Stimulated activated CD8-positive, alpha-beta memory T cell treated with anti-CD3 and anti-CD28 coated beads, Interleukin-7, amount 100 ng/mL, for 48 hours (primary cell): ENCODE measurements around the gene LRRC32.

Experiments used
- DNase-seq, 2 donors: peaks; one replicate each; pipeline ENCODE4 v3.0.0-alpha.2; 2020; ENCODE audit warnings: low read depth in 1 of 2; ENCODE audit errors: extremely low read depth in 1 of 2

LRRC32 gene

GRCh38 chr11:76670485-76671236, at the start of gene LRRC32:
Gene LRRC32 (minus strand): TSS chr11:76670747. CDS start chr11:76665954, 4,793 bp downstream.
- DNase-seq: no peak

GRCh38 chr11:76719686-76720085, 49.1 kb upstream of the LRRC32 start:
- DNase-seq: no peak

- DNase-seq: no peak
Measured at GRCh38 chr11:76719281-76719680, 48.7 kb upstream of the LRRC32 start.

- DNase-seq: no peak
Measured at GRCh38 chr11:76717816-76718215, 47.3 kb upstream of the LRRC32 start.

- no peak for DNase-seq
Measured at GRCh38 chr11:76717369-76717768, 46.8 kb upstream of the LRRC32 start.

GRCh38 chr11:76716268-76716667, 45.7 kb upstream of the LRRC32 start:
- no peak for DNase-seq

- DNase-seq: no peak
Measured at GRCh38 chr11:76714493-76714892, 43.9 kb upstream of the LRRC32 start.

GRCh38 chr11:76713499-76713898, 43.0 kb upstream of the LRRC32 start:
- no peak for DNase-seq

- DNase-seq: no peak
Measured at GRCh38 chr11:76712125-76712524, 41.6 kb upstream of the LRRC32 start.

- no peak for DNase-seq
Measured at GRCh38 chr11:76709756-76710155, 39.2 kb upstream of the LRRC32 start.

- no peak for DNase-seq
Measured at GRCh38 chr11:76708972-76709660, 38.6 kb upstream of the LRRC32 start.

- DNase-seq: no peak
Measured at GRCh38 chr11:76707293-76707825, 36.8 kb upstream of the LRRC32 start.

- DNase-seq: no peak
Measured at GRCh38 chr11:76706667-76707066, 36.1 kb upstream of the LRRC32 start.

GRCh38 chr11:76705826-76706225, 35.3 kb upstream of the LRRC32 start:
- no peak for DNase-seq

- DNase-seq: no peak
Measured at GRCh38 chr11:76704171-76704948, 33.8 kb upstream of the LRRC32 start.

GRCh38 chr11:76703707-76704106, 33.2 kb upstream of the LRRC32 start:
- DNase-seq: no peak

GRCh38 chr11:76702336-76703128, 32.0 kb upstream of the LRRC32 start:
- DNase-seq: no peak

GRCh38 chr11:76701294-76702040, 30.9 kb upstream of the LRRC32 start:
- no peak for DNase-seq

- DNase-seq: no peak
Measured at GRCh38 chr11:76700177-76701100, 29.9 kb upstream of the LRRC32 start.
